IPS DF 4.7 (cell line): ENCODE measurements around the gene MUC20.

Experiments used
- DNase-seq: peaks from one replicate; pipeline ENCODE4 v3.0.0-alpha.2; 2013; ENCODE audit warnings: low spot score; ENCODE audit errors: extremely low read depth

MUC20 gene

GRCh38 chr3:195755391-195755790 is 34.6 kb downstream of the MUC20 start:
- no peak for DNase-seq

- DNase-seq = no peak
Observed at GRCh38 chr3:195755791-195756676, 35.3 kb downstream of the MUC20 start.

- DNase-seq = no peak
Observed at GRCh38 chr3:195757438-195757770, 36.6 kb downstream of the MUC20 start.

- no peak for DNase-seq
Observed at GRCh38 chr3:195757827-195758226, 37.0 kb downstream of the MUC20 start.

GRCh38 chr3:195758721-195759353 is 38.1 kb downstream of the MUC20 start:
- DNase-seq = no peak

GRCh38 chr3:195760345-195761122 is 39.8 kb downstream of the MUC20 start:
- DNase-seq = no peak

GRCh38 chr3:195761123-195761566 is 40.4 kb downstream of the MUC20 start:
- DNase-seq = no peak

- DNase-seq = no peak
Observed at GRCh38 chr3:195761567-195762248, 40.9 kb downstream of the MUC20 start.

GRCh38 chr3:195762249-195762585 is 41.4 kb downstream of the MUC20 start:
- no peak for DNase-seq

- no peak for DNase-seq
Observed at GRCh38 chr3:195762611-195763010, 41.8 kb downstream of the MUC20 start.

- DNase-seq = no peak
Observed at GRCh38 chr3:195763076-195763830, 42.5 kb downstream of the MUC20 start.

GRCh38 chr3:195763843-195764825 is 43.4 kb downstream of the MUC20 start:
- DNase-seq = no peak

- no peak for DNase-seq
Observed at GRCh38 chr3:195764961-195765706, 44.4 kb downstream of the MUC20 start.

GRCh38 chr3:195766671-195767070 is 45.9 kb downstream of the MUC20 start:
- DNase-seq = no peak

- no peak for DNase-seq
Observed at GRCh38 chr3:195767792-195768191, 47.0 kb downstream of the MUC20 start.

- DNase-seq = no peak
Observed at GRCh38 chr3:195768414-195768813, 47.6 kb downstream of the MUC20 start.

- no peak for DNase-seq
Observed at GRCh38 chr3:195768831-195769303, 48.1 kb downstream of the MUC20 start.

GRCh38 chr3:195769551-195769950 is 48.8 kb downstream of the MUC20 start:
- DNase-seq = no peak
